GM19328 (cell line): ENCODE results near the gene RAG2.

Experiments
- ATAC-seq: cut with Tn5 transposase; IDR thresholded peaks from one replicate; pipeline ENCODE4 v1.9.1; 2021; ENCODE audit warnings: mild to moderate bottlenecking, moderate library complexity; ENCODE audit not compliant: unreplicated experiment

RAG2 gene

DNA sequence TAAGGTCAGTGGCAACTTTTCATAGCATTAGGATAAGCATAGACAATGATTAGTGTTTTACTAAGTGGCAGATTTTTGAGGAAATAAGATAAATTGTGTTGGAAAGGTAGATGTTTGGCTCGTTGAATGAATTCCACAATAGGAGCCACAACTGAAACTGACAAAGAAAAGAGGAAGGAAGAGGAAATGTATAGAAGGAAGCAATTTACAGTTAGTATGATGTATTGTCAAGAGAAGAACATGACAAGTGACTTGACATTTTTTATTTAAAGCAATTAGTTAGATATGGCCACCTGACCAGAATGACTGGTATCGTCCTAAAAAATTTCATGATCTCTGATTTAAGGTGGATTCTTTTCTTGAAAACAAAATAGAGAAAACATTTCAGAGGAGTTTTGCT, 3.1 kb upstream of the RAG2 start:
- no peak for ATAC-seq

GRCh38 chr11:36600180-36600579, 2.1 kb upstream of the RAG2 start:
- ATAC-seq: no peak

DNA sequence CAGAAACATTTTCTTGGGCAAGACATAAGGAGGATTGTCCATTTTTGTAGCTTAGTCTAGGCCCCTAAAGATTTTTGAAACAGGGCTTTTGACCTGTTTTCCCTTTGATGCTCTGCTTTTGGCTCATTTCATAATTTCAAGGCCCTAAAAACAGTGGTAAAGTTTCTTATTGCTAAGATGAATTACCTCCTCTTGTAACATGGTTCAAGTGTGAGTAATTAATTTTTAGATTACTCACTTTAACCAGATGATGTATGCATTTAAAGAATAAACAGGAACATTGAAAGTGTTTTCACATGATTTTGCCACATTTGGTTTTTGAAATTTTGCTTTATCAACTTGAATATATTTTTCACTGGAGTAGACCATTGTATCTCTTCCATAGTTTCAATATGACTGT, 1.2 kb downstream of the RAG2 start:
- no peak for ATAC-seq

DNA sequence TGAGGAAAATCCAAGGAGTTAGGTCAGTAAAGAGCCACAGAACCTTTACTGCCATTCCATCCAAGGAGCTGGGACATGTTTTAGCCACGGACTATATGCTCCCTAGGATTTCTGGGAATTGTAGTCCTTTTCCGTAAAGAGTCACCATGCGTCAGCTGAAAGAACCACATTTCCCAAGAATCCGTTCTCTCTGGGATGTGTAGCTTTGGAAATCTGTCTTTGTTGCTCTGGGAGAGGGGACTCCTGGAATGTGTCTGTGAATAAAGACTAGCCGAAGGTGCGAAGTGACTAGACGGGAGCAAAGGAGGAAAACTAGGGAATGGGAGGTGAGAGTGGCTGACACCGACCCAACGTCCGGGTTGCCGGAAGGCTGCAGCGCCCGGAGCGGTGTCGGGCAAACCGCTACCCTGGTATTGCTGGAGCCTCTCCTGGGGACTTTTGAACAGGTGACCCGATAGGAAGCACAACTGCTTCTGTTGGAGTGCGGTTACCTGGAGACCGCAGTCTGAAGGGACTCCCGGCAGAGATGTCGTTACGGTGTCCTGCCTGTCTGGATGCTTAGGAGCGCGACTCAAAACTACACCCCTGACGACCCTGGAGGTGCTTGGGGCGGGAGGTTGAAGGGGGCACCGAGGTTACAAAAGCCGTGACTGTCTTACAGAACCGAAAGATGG, 3.6 kb downstream of the RAG2 start, which contains the start of gene IFTAP:
IFTAP (plus strand) TSS at position 187 of the 674 bp plus-strand sequence. CDS start 15,602 bp downstream, outside the sequence.
- ATAC-seq: no peak

DNA sequence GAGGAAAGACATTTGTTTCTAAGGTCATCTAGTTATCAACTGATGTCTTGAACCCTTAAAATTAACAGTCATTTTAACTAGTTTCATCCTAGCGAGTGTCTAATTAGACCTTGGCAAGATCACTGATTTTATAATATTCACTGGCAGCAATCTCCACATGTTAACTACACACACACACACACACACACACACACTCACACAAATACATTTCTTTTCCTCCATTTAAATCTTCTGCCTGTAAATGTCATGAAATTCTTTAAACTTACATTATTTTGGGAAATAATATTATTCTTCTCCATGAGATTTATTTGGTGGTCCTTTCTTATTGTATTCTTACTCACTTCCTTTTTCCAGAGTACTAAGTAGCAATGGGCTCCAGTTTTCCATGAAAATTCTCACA, 6.6 kb downstream of the RAG2 start:
- no peak for ATAC-seq

- no peak for ATAC-seq
Observed at GRCh38 chr11:36590513-36590912, 7.5 kb downstream of the RAG2 start.

GRCh38 chr11:36588099-36588498, 9.9 kb downstream of the RAG2 start:
- no peak for ATAC-seq

- ATAC-seq: no peak
Observed at GRCh38 chr11:36586543-36586942, 11.5 kb downstream of the RAG2 start.

- ATAC-seq: no peak
Observed at GRCh38 chr11:36583667-36584066, 14.4 kb downstream of the RAG2 start.

DNA sequence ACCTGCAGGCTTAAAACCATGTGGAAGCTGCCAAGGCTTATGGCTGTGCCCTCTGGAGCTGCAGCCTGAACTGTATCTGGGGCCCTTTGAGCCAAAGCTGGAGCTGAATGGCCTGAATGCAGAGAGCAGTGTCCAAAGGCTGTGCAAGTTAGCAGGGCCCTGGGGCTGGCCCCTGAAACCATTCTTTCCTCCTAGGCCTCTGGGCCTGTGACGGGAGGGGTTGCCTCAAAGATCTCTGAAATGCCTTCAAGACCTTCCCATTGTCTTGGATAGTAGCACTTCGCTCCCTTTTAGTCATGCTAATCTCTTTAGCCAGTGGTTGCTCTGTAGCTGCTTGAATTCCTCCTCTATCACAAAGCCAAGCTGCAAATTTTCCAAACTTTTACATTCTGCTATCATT, 16.5 kb downstream of the RAG2 start:
- ATAC-seq: no peak

DNA sequence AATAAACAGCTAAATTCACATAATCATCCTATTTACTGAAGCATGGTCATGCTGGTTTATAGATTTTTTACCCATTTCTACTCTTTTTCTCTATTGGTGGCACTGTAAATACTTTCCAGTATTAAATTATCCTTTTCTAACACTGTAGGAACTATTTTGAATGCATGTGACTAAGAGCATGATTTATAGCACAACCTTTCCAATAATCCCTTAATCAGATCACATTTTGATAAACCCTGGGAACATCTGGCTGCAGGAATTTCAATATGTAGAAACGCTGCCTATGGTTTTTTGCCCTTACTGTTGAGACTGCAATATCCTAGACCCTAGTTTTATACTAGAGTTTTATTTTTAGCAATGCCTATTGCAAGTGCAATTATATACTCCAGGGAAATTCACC, 19.6 kb downstream of the RAG2 start:
- ATAC-seq: no peak

GRCh38 chr11:36577859-36578258, 20.2 kb downstream of the RAG2 start:
- ATAC-seq: no peak

DNA sequence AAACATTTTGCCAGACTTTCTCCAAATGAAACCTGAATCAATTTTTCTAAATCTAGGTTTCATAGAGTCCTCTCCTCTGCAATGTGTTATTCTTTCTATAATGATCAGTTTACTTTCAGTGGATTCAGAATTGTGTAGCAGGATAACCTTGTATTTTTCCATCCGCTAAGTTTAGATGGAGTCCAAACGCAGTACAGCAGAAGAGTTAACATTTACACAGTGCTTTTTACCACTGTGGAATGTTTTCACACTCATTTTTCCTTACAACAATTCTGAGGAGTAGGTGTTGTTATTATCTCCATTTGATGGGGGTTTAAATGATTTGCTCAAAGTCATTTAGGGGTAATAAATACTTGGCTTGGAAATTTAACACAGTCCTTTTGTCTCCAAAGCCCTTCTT, 20.7 kb downstream of the RAG2 start:
- ATAC-seq: no peak

DNA sequence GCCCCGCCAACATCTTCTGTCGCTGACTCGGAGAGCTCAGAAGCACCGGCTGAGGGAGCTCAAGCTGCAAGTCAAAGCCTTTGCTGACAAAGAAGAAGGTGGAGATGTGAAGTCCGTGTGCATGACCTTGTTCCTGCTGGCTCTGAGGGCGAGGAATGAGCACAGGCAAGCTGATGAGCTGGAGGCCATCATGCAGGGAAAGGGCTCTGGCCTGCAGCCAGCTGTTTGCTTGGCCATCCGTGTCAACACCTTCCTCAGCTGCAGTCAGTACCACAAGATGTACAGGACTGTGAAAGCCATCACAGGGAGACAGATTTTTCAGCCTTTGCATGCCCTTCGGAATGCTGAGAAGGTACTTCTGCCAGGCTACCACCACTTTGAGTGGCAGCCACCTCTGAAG, 23.6 kb downstream of the RAG2 start:
- no peak for ATAC-seq

- no peak for ATAC-seq
Observed at GRCh38 chr11:36569095-36569494, 28.9 kb downstream of the RAG2 start.

DNA sequence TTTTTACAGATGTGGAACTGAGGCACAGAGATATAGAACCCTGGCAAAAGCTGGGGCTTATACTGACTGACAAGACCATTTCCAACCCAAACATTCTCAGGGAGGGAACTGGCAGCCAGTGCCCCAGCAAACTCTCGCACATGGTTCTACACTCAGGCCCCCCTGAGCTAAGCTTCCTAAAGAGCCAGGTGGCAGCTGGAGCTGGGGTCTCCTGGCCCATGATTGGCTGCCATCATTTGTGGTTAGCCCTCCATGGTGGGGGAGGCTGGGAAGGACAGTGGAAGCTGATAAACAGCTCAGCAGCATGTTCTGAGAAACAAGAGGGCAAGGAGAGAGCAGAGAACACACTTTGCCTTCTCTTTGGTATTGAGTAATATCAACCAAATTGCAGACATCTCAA, 30.3 kb downstream of the RAG2 start, which contains the start of gene RAG1:
RAG1 (plus strand) TSS at position 314 of the 400 bp plus-strand sequence. CDS start 5,298 bp downstream, outside the sequence.
- no peak for ATAC-seq

DNA sequence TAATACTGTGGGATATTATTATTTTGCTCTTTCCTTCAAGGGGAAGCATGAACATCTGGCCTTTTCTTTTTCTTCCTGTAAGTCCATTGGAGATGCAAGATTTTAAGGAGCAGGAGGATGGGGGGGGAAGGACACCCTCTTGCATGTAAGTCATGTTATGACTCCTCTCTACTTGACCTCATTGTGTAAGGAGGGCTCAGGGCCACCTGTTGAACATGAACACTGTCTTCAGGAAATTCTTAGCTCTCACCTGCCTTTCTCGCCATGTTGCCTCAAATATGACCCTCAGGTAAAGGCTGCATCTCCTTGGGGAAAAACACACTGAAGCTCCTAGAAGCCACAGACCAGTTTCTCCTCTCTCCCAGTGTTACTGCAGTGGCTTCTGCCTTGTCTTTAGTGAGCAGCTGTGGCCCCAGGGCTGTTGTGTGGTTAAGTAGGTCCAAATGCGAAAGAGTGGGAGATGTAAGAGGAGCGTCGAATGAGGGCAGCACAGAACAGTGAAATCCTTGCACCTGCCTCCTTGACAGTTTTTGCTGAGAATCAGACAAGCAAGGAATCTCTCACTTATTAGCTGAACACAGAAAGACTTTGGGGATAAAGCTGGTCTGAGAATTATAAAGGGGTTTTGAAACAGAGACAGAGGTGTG, 31.5 kb downstream of the RAG2 start:
- ATAC-seq: no peak

DNA sequence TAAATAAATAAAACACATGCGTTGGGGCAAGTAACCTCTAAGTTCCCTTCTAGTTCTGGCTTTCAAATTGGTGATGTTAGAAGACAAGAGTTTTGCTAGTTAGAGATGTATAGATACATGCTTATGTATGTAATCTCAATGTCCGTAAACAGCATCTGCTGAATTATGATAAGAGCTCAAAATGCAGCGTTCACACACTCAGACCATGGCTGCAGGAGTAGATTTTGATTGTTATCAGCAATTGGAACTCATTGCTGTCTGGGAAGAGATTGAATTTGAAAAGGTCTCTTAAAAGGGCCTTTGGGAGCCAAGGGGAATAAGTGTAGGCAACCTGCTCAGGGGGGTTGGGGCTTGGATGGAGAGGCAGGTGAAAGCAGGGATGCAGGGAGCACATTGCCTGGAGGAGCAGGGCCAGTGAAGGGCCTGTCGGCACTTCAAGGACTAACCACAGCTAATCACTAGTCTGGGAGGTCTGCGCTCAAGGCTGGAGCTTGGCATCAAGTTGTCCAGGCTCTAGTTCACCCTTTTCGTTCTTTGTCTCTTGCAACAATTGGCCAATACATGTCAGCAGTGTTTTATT, 32.9 kb downstream of the RAG2 start:
- ATAC-seq: no peak

DNA sequence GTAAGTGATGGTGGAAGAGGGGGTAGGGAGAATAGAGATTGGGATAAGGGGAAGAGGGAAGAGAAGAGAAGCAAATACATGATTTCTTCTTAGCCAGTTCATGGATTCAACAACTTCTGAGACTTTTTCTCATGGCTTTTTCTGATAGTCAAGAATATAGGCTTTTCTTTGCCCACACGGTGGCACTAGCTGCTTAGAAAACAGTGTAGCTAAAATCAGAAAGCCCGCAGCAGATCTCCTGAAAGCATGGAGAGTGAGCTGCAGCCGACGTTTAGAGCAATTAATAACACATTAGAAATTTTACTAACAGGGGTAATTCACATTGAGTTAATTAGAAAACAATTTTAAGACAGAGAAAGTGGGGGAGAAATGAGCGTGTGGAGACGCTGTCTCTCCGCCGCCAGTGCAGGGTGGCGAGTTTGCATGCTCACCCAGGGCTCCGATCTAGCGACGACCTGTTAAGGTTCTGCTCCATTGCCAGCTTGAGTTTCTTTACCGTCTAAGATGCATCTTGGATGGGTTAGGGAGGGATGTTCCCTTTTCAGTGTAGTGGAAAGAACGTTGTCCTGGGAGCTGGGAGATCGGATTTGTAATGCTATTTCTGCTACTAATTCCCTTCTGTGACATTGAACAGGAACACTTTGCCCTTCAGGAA, 33.5 kb downstream of the RAG2 start:
- ATAC-seq: peak; percentile 57

DNA sequence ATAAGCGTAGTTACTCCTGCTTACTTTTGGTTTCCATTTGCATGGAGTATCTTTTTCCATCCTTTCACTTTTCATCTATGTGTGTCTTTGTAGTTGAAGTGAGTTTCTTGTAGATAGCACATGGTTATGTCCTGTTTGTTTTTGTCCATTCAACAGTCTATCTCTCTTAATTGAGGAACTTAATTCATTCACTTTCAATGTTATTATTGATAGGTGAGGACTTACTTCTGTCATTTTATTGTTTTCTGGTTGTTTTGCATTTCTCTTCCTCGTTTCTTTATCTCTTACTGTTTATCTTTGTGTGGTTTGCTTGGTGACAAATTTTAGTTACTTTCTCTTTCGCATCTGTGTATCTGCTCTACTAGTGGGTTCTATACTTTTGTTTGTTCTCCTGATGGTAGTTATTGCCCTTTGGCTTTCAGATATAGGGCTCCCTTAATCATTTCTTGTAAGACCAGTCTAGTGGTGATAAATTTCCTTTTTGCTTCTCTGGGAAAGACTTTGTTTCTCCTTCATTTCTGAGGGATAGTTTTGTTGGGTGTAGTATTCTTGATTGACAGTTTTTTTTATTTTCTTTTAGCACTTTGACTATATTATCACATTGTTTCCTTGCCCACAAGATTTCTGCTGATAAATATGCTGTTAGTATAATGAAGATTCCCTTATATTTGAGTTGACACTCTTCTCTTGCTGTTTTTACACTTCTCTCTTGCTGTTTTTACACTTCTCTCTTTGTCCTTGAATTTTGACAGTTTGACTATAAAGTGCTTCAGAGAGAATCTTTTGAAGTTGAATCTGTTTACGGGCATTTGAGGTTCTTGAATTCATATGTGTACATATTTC, 39.2 kb downstream of the RAG2 start:
- peak; percentile 83 for ATAC-seq

DNA sequence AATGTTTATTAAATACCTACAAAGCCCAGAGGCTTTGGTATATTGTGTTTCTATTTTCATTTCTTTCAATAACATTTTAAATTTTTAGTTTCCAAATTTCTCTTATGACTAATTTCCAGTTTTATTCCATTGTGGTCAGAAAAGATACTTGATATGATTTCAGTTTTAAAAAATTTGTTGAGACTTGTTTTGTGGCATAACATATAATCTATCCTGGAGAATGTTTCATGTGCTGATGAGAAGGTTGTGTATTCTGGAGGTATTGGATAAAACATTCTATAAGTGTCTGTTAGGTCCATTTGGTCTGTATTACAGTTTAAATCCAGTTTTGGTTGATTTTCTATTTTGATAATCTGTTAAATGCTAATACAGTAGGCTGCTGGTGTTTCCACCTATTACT, 40.0 kb downstream of the RAG2 start:
- no peak for ATAC-seq
